HL-60 (cell line): ENCODE results near the gene NPHP1.
"Not testable (repeated sequence)": the region's sequence is repeated elsewhere in the genome, so short reads cannot be mapped to it uniquely, and the experiment has no call there.

Experiments
- DNase-seq, 2 experiments: peaks; one replicate each; pipeline ENCODE4 v3.0.0-alpha.2; 2010 to 2020; ENCODE audit warnings: low read depth in 1 of 2, low spot score in 1 of 2
- H3K27ac ChIP-seq: fragments of 250-450 bp; sonication (Bioruptor Pico); replicated peaks from 2 replicates; pipeline ENCODE4 v1.5.1; 2020; ENCODE audit warnings: mild to moderate bottlenecking, moderate library complexity
- H3K27me3 ChIP-seq: fragments of 250-450 bp; sonication (Bioruptor Pico); 2 replicates; pipeline ENCODE4 v1.5.1; 2021; ENCODE audit warnings: mild to moderate bottlenecking, moderate library complexity; ENCODE audit not compliant: insufficient read depth, poor library complexity, severe bottlenecking
- H3K4me3 ChIP-seq: replicated peaks from 2 replicates; pipeline ENCODE4 v1.5.1; 2011; ENCODE audit warnings: mild to moderate bottlenecking, control low read depth, low read length; ENCODE audit not compliant: insufficient read depth
- CTCF ChIP-seq: IDR thresholded peaks from one replicate; pipeline ENCODE4 v1.5.1; 2011; ENCODE audit warnings: low read length, control low read depth, inconsistent platforms; ENCODE audit not compliant: insufficient read depth
- GABPA ChIP-seq: IDR thresholded peaks from 2 replicates; pipeline ENCODE4 v1.6.1; 2012; ENCODE audit warnings: low read depth
- POLR2AphosphoS5 ChIP-seq: IDR thresholded peaks from 2 replicates; pipeline ENCODE4 v1.6.1; 2012; ENCODE audit warnings: low read depth
- REST ChIP-seq: IDR thresholded peaks from 2 replicates; pipeline ENCODE4 v1.6.1; 2012; ENCODE audit warnings: low read depth; ENCODE audit not compliant: insufficient replicate concordance
- SPI1 ChIP-seq: IDR thresholded peaks from 2 replicates; pipeline ENCODE4 v1.6.1; 2012; ENCODE audit warnings: low read depth, mild to moderate bottlenecking, borderline replicate concordance

The NPHP1 gene

GRCh38 chr2:110215091-110215490 is 10.3 kb upstream of the NPHP1 start:
- Histone ChIP-seq H3K27me3 (peaks cover 2% of the 10 kb centered on the region), H3K27ac (no peak overlapping the region), H3K4me3 (no peak overlapping the region)
- no peak for DNase-seq
- TF ChIP-seq POLR2AphosphoS5 (no peak), SPI1 (no peak), GABPA (no peak), CTCF (no peak), REST (no peak)

- H3K27me3 ChIP-seq, H3K4me3 ChIP-seq, DNase-seq, H3K27ac ChIP-seq: not testable (repeated sequence)
Measured at GRCh38 chr2:110213522-110213921, 8.7 kb upstream of the NPHP1 start.

GRCh38 chr2:110211938-110212858 is 7.4 kb upstream of the NPHP1 start, which contains the start of gene MTLN:
MTLN (minus strand) TSS chr2:110212547; CDS start chr2:110212525, 22 bp downstream.
- Histone ChIP-seq H3K27ac (peak within 1 kb of the TSS; percentile 79), H3K27me3 (peaks cover 2% of the 10 kb centered on the region), H3K4me3 (peak within 1 kb of the TSS; percentile 79)
- TF ChIP-seq SPI1 (no peak), CTCF (no peak), REST (peak; percentile 45), POLR2AphosphoS5 (peak; percentile 92), GABPA (no peak)
- DNase-seq: peak; percentile 59 to 70

- Histone ChIP-seq H3K4me3 (no peak overlapping the region), H3K27ac (no peak overlapping the region), H3K27me3 (no peaks in the 10 kb centered on the region)
- no peak for DNase-seq
- TF ChIP-seq SPI1 (no peak), GABPA (no peak), CTCF (no peak), REST (no peak), POLR2AphosphoS5 (no peak)
Measured at GRCh38 chr2:110205660-110206455, 1.0 kb upstream of the NPHP1 start.
